ENCODE data around the gene PLIN4.

DNA sequence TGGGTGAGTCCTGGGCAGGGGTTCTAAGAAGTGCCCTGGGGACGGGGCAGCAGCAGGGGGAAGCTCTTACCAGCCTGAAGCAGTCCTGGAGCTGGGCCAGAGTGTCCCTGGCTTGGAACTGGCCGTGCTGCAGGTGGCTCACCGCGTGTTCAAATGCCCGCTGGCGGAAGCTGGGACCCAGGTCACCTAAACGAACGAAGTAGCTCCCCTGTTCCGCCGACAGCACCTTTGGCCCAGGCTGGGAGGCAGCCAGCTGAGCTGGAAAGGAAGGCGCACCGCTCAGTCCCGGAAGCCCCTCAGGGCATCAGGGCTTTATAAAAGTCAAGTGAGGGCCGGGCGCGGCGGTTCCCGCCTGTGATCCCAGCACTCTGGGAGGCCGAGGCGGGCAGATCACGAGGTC lies 9.6 kb downstream of the PLIN4 start:
- no peak for TF ChIP-seq SRF (IDR thresholded peaks at IDR 0.05; ENCODE audit: low read depth in 2 of 2, low read length in 2 of 2)
- TF ChIP-seq FOXM1 (IDR thresholded peaks at IDR 0.05; ENCODE audit: low read depth, low read length), result no peak
- TF ChIP-seq, protein P1, sequence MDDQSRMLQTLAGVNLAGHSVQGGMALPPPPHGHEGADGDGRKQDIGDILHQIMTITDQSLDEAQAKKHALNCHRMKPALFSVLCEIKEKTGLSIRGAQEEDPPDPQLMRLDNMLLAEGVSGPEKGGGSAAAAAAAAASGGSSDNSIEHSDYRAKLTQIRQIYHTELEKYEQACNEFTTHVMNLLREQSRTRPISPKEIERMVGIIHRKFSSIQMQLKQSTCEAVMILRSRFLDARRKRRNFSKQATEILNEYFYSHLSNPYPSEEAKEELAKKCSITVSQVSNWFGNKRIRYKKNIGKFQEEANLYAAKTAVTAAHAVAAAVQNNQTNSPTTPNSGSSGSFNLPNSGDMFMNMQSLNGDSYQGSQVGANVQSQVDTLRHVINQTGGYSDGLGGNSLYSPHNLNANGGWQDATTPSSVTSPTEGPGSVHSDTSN (IDR thresholded peaks at IDR 0.05; ENCODE audit: insufficient replicate concordance, low read depth, low read length), result no peak
- TF ChIP-seq NRF1 (conservative IDR thresholded peaks at IDR 0.05; ENCODE audit: low read depth, low read length), result no peak
- TF ChIP-seq PML (IDR thresholded peaks at IDR 0.05; ENCODE audit: low read length), result no peak
- TF ChIP-seq EZH2 (IDR thresholded peaks at IDR 0.05; ENCODE audit: borderline replicate concordance, control insufficient read depth, low read depth, low read length), result no peak
- TF ChIP-seq, protein P2, sequence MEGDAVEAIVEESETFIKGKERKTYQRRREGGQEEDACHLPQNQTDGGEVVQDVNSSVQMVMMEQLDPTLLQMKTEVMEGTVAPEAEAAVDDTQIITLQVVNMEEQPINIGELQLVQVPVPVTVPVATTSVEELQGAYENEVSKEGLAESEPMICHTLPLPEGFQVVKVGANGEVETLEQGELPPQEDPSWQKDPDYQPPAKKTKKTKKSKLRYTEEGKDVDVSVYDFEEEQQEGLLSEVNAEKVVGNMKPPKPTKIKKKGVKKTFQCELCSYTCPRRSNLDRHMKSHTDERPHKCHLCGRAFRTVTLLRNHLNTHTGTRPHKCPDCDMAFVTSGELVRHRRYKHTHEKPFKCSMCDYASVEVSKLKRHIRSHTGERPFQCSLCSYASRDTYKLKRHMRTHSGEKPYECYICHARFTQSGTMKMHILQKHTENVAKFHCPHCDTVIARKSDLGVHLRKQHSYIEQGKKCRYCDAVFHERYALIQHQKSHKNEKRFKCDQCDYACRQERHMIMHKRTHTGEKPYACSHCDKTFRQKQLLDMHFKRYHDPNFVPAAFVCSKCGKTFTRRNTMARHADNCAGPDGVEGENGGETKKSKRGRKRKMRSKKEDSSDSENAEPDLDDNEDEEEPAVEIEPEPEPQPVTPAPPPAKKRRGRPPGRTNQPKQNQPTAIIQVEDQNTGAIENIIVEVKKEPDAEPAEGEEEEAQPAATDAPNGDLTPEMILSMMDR (IDR thresholded peaks at IDR 0.05 in 2 of 3, conservative IDR thresholded peaks at IDR 0.05 in 1 of 3; ENCODE audit: control insufficient read depth in 2 of 3, extremely low read depth in 1 of 3, insufficient read depth in 1 of 3, low read depth in 3 of 3, low read length in 3 of 3), result no peak
- no peak for TF ChIP-seq TAF1 (IDR thresholded peaks at IDR 0.05; ENCODE audit: borderline replicate concordance, low read depth, low read length)
- TF ChIP-seq CEBPB (IDR thresholded peaks at IDR 0.05; ENCODE audit: borderline replicate concordance in 1 of 2, low read depth in 2 of 2, low read length in 2 of 2), result no peak
- no peak for TF ChIP-seq MEF2A (IDR thresholded peaks at IDR 0.05; ENCODE audit: insufficient read depth, low read depth, low read length)
- no peak for TF ChIP-seq ZZZ3 (IDR thresholded peaks at IDR 0.05; ENCODE audit: control insufficient read depth, insufficient read length, low read depth)
- TF ChIP-seq, protein P3, sequence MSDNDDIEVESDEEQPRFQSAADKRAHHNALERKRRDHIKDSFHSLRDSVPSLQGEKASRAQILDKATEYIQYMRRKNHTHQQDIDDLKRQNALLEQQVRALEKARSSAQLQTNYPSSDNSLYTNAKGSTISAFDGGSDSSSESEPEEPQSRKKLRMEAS (IDR thresholded peaks at IDR 0.05; ENCODE audit: low read depth, low read length), result no peak
